Type B pancreatic cell (in vitro differentiated cells): ENCODE results near the gene PHOX2A. TPM values are rescaled to one million over a fixed set of nuclear protein-coding genes. Genes with fewer than 3 reads are reported as not detected.

Experiments
- DNase-seq: peaks from one replicate; pipeline ENCODE4 v3.0.0; 2021; ENCODE audit warnings: mixed read lengths; ENCODE audit not compliant: unreplicated experiment; ENCODE audit errors: extremely low spot score
- H3K27ac Mint-ChIP-seq: 2 replicates; pipeline ENCODE4 v1.8.0; 2021; ENCODE audit warnings: mild to moderate bottlenecking, mixed read lengths
- H3K27me3 Mint-ChIP-seq: 2 replicates; pipeline ENCODE4 v1.8.0; 2021; ENCODE audit warnings: mixed read lengths
- H3K36me3 Mint-ChIP-seq: 2 replicates; pipeline ENCODE4 v1.8.0; 2021; ENCODE audit warnings: mixed read lengths
- H3K4me1 Mint-ChIP-seq: one replicate; pipeline ENCODE4 v1.8.0; 2021; ENCODE audit warnings: mixed read lengths; ENCODE audit not compliant: unreplicated experiment
- H3K4me3 Mint-ChIP-seq: 2 replicates; pipeline ENCODE4 v1.8.0; 2021; ENCODE audit warnings: mild to moderate bottlenecking, mixed read lengths
- H3K9me3 Mint-ChIP-seq: 2 replicates; pipeline ENCODE4 v1.8.0; 2021; ENCODE audit warnings: mixed read lengths
- total RNA-seq: library from RNA; stranded (reverse); gene quantifications from 2 replicates; pipeline ENCODE4 v1.2.1, GENCODE V29; 2021; ENCODE audit warnings: low replicate concordance
- TF ChIP-seq, protein P1 (sequence below): fragments of 200-600 bp; sonication (generic); conservative IDR thresholded peaks from 2 replicates; pipeline ENCODE4 v1.5.0; 2021; ENCODE audit warnings: antibody characterized with exemption, mild to moderate bottlenecking

PHOX2A gene
- total RNA-seq, 1 donor from 2014 or later = 2.8 TPM

DNA sequence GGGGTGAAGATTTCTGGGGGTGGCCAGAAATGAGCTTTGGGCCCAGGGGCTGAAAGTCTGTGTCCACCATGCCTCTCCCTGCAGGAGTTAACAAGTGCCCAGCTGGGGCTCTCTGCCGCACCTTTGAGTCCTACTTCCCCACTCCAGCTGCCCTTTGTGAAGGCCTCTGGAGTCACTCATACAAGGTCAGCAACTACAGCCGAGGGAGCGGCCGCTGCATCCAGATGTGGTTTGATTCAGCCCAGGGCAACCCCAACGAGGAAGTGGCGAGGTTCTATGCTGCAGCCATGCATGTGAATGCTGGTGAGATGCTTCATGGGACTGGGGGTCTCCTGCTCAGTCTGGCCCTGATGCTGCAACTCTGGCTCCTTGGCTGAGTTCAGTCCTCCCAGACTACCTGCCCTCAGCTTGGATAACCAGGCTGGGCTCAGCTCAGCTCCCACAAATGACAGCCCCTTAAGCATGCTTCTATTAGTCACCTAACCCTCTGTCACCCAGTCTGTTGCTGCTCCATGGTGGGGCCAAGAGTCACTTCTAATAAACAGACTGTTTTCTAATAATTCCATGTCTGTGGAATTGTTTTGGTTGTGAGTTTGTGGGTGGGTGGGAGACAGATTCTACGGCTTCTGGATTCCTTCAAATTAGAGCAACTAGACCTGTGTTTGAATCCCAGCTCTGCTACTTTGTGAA is 22.4 kb downstream of the PHOX2A start:
- DNase-seq = peak; percentile 49
- Mint-ChIP-seq H3K4me1 (peaks cover 17% of the 10 kb centered on the region), H3K9me3 (no peaks in the 10 kb centered on the region), H3K27me3 (peaks cover 8% of the 10 kb centered on the region), H3K27ac (no peak overlapping the region), H3K36me3 (no peaks in the 10 kb centered on the region), H3K4me3 (no peak overlapping the region)
- TF ChIP-seq, protein P1, sequence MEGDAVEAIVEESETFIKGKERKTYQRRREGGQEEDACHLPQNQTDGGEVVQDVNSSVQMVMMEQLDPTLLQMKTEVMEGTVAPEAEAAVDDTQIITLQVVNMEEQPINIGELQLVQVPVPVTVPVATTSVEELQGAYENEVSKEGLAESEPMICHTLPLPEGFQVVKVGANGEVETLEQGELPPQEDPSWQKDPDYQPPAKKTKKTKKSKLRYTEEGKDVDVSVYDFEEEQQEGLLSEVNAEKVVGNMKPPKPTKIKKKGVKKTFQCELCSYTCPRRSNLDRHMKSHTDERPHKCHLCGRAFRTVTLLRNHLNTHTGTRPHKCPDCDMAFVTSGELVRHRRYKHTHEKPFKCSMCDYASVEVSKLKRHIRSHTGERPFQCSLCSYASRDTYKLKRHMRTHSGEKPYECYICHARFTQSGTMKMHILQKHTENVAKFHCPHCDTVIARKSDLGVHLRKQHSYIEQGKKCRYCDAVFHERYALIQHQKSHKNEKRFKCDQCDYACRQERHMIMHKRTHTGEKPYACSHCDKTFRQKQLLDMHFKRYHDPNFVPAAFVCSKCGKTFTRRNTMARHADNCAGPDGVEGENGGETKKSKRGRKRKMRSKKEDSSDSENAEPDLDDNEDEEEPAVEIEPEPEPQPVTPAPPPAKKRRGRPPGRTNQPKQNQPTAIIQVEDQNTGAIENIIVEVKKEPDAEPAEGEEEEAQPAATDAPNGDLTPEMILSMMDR = no peak

DNA sequence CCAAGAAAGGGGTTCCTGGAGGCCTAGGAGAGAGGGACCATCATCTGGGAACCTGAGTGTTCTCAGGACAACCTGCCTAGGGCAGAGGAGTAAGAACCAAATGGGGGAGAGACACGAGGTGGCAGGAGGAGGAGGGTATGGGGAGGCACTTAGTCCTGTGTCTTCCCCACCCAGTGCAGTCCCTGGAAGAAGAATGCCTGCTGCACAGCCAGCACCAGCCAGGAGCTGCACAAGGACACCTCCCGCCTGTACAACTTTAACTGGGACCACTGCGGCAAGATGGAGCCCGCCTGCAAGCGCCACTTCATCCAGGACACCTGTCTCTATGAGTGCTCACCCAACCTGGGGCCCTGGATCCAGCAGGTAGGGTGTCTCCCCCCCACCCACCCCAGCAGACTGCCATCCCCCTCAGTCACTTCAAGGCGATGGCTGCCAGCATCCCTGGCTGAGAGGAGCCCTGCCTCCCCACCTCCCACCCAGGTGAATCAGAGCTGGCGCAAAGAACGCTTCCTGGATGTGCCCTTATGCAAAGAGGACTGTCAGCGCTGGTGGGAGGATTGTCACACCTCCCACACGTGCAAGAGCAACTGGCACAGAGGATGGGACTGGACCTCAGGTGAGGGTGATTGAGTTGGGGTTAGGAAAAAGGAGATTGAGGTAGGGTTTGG is 23.1 kb downstream of the PHOX2A start:
- no peak overlapping the region for H3K4me3 Mint-ChIP-seq

DNA sequence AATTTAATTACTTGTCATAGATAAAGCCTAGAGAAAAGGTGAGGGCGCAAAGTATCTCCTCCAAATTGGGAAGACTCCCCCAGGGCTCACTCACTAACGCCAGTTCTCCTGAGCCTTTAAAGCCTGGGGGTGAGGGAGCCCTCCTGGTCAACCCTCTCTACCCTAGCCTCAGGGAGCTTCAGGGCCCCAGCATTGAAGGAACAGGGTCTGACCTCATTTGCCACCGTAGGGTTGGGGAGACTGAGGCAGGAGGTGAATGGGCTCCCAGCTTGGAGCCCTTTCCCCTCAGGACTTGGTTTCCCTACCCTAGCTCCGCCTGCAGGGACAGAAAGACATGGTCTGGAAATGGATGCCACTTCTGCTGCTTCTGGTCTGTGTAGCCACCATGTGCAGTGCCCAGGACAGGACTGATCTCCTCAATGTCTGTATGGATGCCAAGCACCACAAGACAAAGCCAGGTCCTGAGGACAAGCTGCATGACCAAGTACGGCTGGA is 25.7 kb downstream of the PHOX2A start:
- TF ChIP-seq, protein P1 = no peak
- peak; percentile 58 for DNase-seq

More for the DNA sequence above, 23.1 kb downstream of the PHOX2A start:
- Mint-ChIP-seq H3K36me3 (no peaks in the 10 kb centered on the region), H3K27me3 (peaks cover 14% of the 10 kb centered on the region), H3K27ac (no peak overlapping the region), H3K9me3 (no peaks in the 10 kb centered on the region), H3K4me1 (peaks cover 11% of the 10 kb centered on the region)
- peak; percentile 53 for DNase-seq
- TF ChIP-seq, protein P1 = no peak

DNA sequence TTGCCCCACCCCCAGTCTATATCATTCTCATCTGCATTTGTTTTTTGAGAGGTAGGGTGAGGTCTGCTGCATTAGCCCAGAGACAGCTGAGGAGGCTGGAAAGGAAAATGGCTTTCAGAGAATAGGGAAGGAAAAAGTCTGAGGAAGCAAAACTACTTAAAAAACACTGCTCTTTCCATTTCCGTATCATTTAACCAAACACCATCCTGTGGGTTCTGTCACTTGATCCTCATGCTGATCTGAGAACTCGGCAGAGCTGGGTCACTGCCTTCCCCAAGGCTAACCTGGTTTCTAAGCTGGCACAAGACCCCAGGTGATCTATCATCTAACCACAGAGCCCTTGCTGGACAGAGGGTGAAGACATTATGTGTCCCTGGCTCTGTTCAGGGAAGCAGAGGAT is 26.1 kb downstream of the PHOX2A start:
- TF ChIP-seq, protein P1 = no peak
- no peak for DNase-seq
- no peak overlapping the region for H3K4me3 Mint-ChIP-seq
- H3K9me3 Mint-ChIP-seq = no peaks in the 10 kb centered on the region
- peaks cover 26% of the 10 kb centered on the region for H3K27me3 Mint-ChIP-seq
- no peak overlapping the region for H3K27ac Mint-ChIP-seq
- H3K36me3 Mint-ChIP-seq = no peaks in the 10 kb centered on the region
- H3K4me1 Mint-ChIP-seq = peaks cover 5% of the 10 kb centered on the region

More for the DNA sequence above, 25.7 kb downstream of the PHOX2A start:
- no peak overlapping the region for H3K27ac Mint-ChIP-seq
- no peak overlapping the region for H3K4me3 Mint-ChIP-seq
- H3K9me3 Mint-ChIP-seq = no peaks in the 10 kb centered on the region
- H3K36me3 Mint-ChIP-seq = no peaks in the 10 kb centered on the region
- peaks cover 21% of the 10 kb centered on the region for H3K27me3 Mint-ChIP-seq
- peaks cover 5% of the 10 kb centered on the region for H3K4me1 Mint-ChIP-seq

DNA sequence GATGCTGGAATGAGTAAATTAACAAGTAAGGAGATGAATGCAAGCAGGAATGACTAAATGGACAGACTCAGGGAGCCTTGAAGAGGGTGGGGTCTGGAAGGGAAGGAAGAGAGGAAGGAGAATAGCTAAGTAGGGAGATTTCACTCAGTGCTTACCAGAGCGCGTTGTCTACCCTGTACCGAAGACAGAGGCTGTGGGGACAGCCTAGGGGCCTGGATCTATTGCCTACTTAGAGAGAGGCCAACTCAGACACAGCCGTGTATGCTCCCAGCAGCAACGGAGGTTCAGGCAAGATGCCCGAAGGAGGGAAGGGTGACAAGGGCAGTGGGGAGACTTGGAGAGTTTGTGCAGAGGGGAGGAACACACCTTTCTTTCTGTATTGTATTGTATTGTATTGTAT is 27.3 kb downstream of the PHOX2A start, which contains the start of gene FOLR2:
TSS of gene FOLR2 (plus strand) at position 157 of the 400 bp plus-strand sequence. CDS start 1,791 bp downstream, outside the sequence.
- Mint-ChIP-seq H3K4me3 (no peak within 1 kb of the TSS), H3K36me3 (no peaks in the 10 kb centered on the region), H3K4me1 (peaks cover 5% of the 10 kb centered on the region), H3K27me3 (peaks cover 26% of the 10 kb centered on the region), H3K9me3 (no peaks in the 10 kb centered on the region), H3K27ac (no peak within 1 kb of the TSS)
- TF ChIP-seq, protein P1 = no peak
- peak; percentile 55 for DNase-seq
